HepG2 (cell line): ENCODE data around the gene EXOC6B.

ENCODE experiments used
- ARNT2 ChIP-seq: sonication (generic); formaldehyde crosslinking; IDR thresholded peaks from 2 replicates; pipeline ENCODE4 v1.8.0; 2022; ENCODE audit warnings: mild to moderate bottlenecking, low read depth, missing genetic modification reagents, moderate library complexity
- ATF1 ChIP-seq: IDR thresholded peaks from 2 replicates; pipeline ENCODE4 v1.6.1; 2016; ENCODE audit warnings: mild to moderate bottlenecking, control low read depth
- ATF2 ChIP-seq: sonication (generic); formaldehyde crosslinking; IDR thresholded peaks from 2 replicates; pipeline ENCODE4 v1.4.0; 2020; ENCODE audit warnings: missing genetic modification reagents
- CHCHD3 ChIP-seq: sonication (generic); formaldehyde crosslinking; IDR thresholded peaks from 2 replicates; pipeline ENCODE4 v1.8.0; 2022; ENCODE audit warnings: mild to moderate bottlenecking, missing genetic modification reagents, moderate library complexity
- HDAC6 ChIP-seq: fragments of 200-600 bp; sonication (generic); IDR thresholded peaks from 2 replicates; pipeline ENCODE4 v1.7.0; 2017; ENCODE audit warnings: mild to moderate bottlenecking, antibody characterized with exemption, low read length, low read depth
- HMGA1 ChIP-seq: sonication (generic); formaldehyde crosslinking; conservative IDR thresholded peaks from 2 replicates; pipeline ENCODE4 v1.4.0; 2020; ENCODE audit warnings: missing genetic modification reagents
- MYC ChIP-seq: sonication (generic); formaldehyde crosslinking; IDR thresholded peaks from 2 replicates; pipeline ENCODE4 v1.9.0; 2021; ENCODE audit warnings: missing genetic modification reagents, borderline replicate concordance
- PRDM15 ChIP-seq: sonication (generic); formaldehyde crosslinking; IDR thresholded peaks from 2 replicates; pipeline ENCODE4 v1.4.0; 2020; ENCODE audit warnings: missing genetic modification reagents
- RCOR2 ChIP-seq: IDR thresholded peaks from 2 replicates; pipeline ENCODE4 v1.6.1; 2016; ENCODE audit warnings: missing biosample characterization, missing genetic modification reagents
- SIN3A ChIP-seq: IDR thresholded peaks from 2 replicates; pipeline ENCODE4 v1.6.1; 2011; ENCODE audit warnings: low read depth, mild to moderate bottlenecking, control low read depth, low read length, borderline replicate concordance
- ZNF549 ChIP-seq: sonication (generic); formaldehyde crosslinking; IDR thresholded peaks from 2 replicates; pipeline ENCODE4 v1.5.0; 2020; ENCODE audit warnings: missing genetic modification reagents
- TF ChIP-seq, protein P1 (sequence below): sonication (generic); formaldehyde crosslinking; IDR thresholded peaks from 2 replicates; pipeline ENCODE4 v1.5.0; 2020; ENCODE audit warnings: mild to moderate bottlenecking, missing genetic modification reagents, moderate library complexity
- TF ChIP-seq, protein P2 (sequence below): IDR thresholded peaks from 2 replicates; pipeline ENCODE4 v1.6.1; 2012; ENCODE audit warnings: low read depth, low read length, improper control_type of control experiment
- TF ChIP-seq, protein P3 (sequence below): sonication (generic); formaldehyde crosslinking; IDR thresholded peaks from 2 replicates; pipeline ENCODE4 v1.4.0; 2020; ENCODE audit warnings: mild to moderate bottlenecking, low read depth, missing genetic modification reagents

GRCh38 chr2:72136933-72137497, 688.8 kb downstream of the EXOC6B start:
- TF ChIP-seq, protein P1, sequence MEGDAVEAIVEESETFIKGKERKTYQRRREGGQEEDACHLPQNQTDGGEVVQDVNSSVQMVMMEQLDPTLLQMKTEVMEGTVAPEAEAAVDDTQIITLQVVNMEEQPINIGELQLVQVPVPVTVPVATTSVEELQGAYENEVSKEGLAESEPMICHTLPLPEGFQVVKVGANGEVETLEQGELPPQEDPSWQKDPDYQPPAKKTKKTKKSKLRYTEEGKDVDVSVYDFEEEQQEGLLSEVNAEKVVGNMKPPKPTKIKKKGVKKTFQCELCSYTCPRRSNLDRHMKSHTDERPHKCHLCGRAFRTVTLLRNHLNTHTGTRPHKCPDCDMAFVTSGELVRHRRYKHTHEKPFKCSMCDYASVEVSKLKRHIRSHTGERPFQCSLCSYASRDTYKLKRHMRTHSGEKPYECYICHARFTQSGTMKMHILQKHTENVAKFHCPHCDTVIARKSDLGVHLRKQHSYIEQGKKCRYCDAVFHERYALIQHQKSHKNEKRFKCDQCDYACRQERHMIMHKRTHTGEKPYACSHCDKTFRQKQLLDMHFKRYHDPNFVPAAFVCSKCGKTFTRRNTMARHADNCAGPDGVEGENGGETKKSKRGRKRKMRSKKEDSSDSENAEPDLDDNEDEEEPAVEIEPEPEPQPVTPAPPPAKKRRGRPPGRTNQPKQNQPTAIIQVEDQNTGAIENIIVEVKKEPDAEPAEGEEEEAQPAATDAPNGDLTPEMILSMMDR (CRISPR knock-in tag) = no peak
- TF ChIP-seq RCOR2 (no peak), ATF2 (CRISPR knock-in tag) (no peak), ARNT2 (CRISPR knock-in tag) (no peak), ZNF549 (CRISPR knock-in tag) (no peak), PRDM15 (CRISPR knock-in tag) (no peak), SIN3A (no peak), HDAC6 (no peak), MYC (CRISPR knock-in tag) (no peak), ATF1 (CRISPR knock-in tag) (no peak), CHCHD3 (CRISPR knock-in tag) (no peak), HMGA1 (CRISPR knock-in tag) (no peak)
- TF ChIP-seq, protein P2, sequence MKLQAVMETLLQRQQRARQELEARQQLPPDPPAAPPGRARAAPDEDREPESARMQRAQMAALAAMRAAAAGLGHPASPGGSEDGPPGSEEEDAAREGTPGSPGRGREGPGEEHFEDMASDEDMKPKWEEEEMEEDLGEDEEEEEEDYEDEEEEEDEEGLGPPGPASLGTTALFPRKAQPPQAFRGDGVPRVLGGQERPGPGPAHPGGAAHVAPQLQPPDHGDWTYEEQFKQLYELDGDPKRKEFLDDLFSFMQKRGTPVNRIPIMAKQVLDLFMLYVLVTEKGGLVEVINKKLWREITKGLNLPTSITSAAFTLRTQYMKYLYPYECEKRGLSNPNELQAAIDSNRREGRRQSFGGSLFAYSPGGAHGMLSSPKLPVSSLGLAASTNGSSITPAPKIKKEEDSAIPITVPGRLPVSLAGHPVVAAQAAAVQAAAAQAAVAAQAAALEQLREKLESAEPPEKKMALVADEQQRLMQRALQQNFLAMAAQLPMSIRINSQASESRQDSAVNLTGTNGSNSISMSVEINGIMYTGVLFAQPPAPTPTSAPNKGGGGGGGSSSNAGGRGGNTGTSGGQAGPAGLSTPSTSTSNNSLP = no peak
- TF ChIP-seq, protein P3, sequence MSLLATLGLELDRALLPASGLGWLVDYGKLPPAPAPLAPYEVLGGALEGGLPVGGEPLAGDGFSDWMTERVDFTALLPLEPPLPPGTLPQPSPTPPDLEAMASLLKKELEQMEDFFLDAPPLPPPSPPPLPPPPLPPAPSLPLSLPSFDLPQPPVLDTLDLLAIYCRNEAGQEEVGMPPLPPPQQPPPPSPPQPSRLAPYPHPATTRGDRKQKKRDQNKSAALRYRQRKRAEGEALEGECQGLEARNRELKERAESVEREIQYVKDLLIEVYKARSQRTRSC (CRISPR knock-in tag) = no peak
